ENCODE data around the gene PPP3CA.

DNA sequence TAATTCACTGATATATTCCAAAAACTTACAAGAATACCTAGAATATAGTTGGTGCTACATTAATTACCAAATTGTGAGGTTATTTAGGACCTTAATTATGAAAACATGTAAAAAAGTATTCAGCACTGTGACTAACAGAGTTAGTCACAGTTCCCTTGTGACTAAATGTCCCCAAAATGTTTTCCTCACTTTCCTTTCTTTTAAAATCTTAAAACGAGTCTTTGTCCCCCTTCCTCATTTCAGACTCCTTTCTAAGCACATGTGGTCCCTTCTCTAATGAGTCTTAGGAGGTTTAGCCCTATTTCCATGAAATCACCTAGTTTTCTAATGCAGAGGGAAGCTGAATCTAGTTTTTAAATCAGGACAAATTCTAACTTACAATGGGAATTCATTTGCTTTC is 175.0 kb downstream of the PPP3CA start:
- TF ChIP-seq TAF1 (IDR thresholded peaks at IDR 0.05; ENCODE audit: low read depth, low read length) (no peak), POLR2A (IDR thresholded peaks at IDR 0.05; ENCODE audit: low read depth, low read length) (no peak), POLR2AphosphoS5 (IDR thresholded peaks at IDR 0.05; ENCODE audit: low read depth, low read length) (no peak), POU2F2 (IDR thresholded peaks at IDR 0.05; ENCODE audit: low read depth, low read length) (no peak)
